ENCODE results near the gene RALGAPA1. TPM values are rescaled to one million over a fixed set of nuclear protein-coding genes. Genes with fewer than 3 reads are reported as not detected.
"Not testable (repeated sequence)": the region's sequence is repeated elsewhere in the genome, so short reads cannot be mapped to it uniquely, and the experiment has no call there.

RALGAPA1 gene
- total RNA-seq, 1 donor from 2014 or later = 31.1 TPM

GRCh38 chr14:35742442-35742841, 66.7 kb downstream of the RALGAPA1 start:
- no peaks in the 10 kb centered on the region for H3K27me3 ChIP-seq (ENCODE audit: control insufficient read depth, insufficient read depth, low read length)
- no peak overlapping the region for H3K4me3 ChIP-seq (ENCODE audit: low read depth, low read length)
- TF ChIP-seq CTCF (IDR thresholded peaks at IDR 0.05; ENCODE audit: insufficient read depth, low read length, poor library complexity, severe bottlenecking) = no peak
- no peak for DNase-seq (ENCODE audit: low read depth)
- H3K36me3 ChIP-seq (ENCODE audit: control insufficient read depth, insufficient read depth, low read length) = no peaks in the 10 kb centered on the region

GRCh38 chr14:35742032-35742371, 67.1 kb downstream of the RALGAPA1 start:
- no peak for DNase-seq (ENCODE audit: low read depth)
- TF ChIP-seq CTCF (IDR thresholded peaks at IDR 0.05; ENCODE audit: insufficient read depth, low read length, poor library complexity, severe bottlenecking) = no peak
- Histone ChIP-seq H3K4me3 (ENCODE audit: low read depth, low read length) (no peak overlapping the region), H3K27me3 (ENCODE audit: control insufficient read depth, insufficient read depth, low read length) (no peaks in the 10 kb centered on the region), H3K36me3 (ENCODE audit: control insufficient read depth, insufficient read depth, low read length) (no peaks in the 10 kb centered on the region)

- no peak overlapping the region for H3K4me3 ChIP-seq (ENCODE audit: low read depth, low read length)
- no peaks in the 10 kb centered on the region for H3K36me3 ChIP-seq (ENCODE audit: control insufficient read depth, insufficient read depth, low read length)
- TF ChIP-seq CTCF (IDR thresholded peaks at IDR 0.05; ENCODE audit: insufficient read depth, low read length, poor library complexity, severe bottlenecking) = no peak
- H3K27me3 ChIP-seq (ENCODE audit: control insufficient read depth, insufficient read depth, low read length) = no peaks in the 10 kb centered on the region
- DNase-seq (ENCODE audit: low read depth) = no peak
Observed at GRCh38 chr14:35741345-35742031, 67.6 kb downstream of the RALGAPA1 start.

DNA sequence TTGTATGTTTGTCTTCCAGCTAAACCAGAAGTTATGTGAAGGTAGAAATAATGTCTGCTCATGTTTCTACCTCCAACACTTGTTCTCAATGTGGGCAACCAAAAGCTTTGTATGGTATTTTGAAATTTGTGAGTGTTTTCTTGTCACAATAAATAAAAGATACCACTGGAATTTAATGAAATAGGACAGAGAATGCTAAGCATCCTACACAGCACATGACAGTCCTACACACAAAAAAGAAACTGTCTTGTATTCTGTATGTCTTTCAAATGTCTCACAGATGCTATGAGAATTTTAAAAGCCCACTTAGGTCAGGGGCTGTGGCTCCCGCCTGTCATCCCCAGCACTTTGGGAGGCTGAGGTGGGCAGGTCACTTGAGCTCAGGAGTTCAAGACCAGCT, 68.9 kb downstream of the RALGAPA1 start:
- TF ChIP-seq CTCF (IDR thresholded peaks at IDR 0.05; ENCODE audit: insufficient read depth, low read length, poor library complexity, severe bottlenecking) = no peak
- H3K36me3 ChIP-seq (ENCODE audit: control insufficient read depth, insufficient read depth, low read length) = no peaks in the 10 kb centered on the region
- H3K27me3 ChIP-seq (ENCODE audit: control insufficient read depth, insufficient read depth, low read length) = no peaks in the 10 kb centered on the region
- no peak overlapping the region for H3K4me3 ChIP-seq (ENCODE audit: low read depth, low read length)
- DNase-seq (ENCODE audit: low read depth) = no peak

DNA sequence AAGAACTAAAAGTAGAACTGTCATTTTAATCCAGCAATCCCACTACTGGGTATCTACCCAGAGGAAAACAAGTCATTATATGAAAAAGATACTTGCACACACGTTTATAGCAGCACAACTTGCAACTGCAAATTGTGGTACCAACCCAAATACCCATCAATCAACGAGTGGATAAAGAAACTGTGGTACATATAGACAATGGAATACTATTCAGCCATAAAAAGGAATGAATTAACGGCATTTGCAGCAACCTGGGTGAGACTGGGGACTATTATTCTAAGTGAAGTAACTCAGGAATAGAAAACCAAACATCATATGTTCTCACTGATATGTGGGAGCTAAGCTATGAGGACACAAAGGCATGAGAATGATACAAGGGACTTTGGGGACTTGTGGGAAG, 73.9 kb downstream of the RALGAPA1 start:
- not testable (repeated sequence) for H3K36me3 ChIP-seq (ENCODE audit: control insufficient read depth, insufficient read depth, low read length); H3K27me3 ChIP-seq (ENCODE audit: control insufficient read depth, insufficient read depth, low read length); DNase-seq (ENCODE audit: low read depth); H3K4me3 ChIP-seq (ENCODE audit: low read depth, low read length)

GRCh38 chr14:35733510-35733909, 75.6 kb downstream of the RALGAPA1 start:
- H3K4me3 ChIP-seq (ENCODE audit: low read depth, low read length); DNase-seq (ENCODE audit: low read depth); H3K36me3 ChIP-seq (ENCODE audit: control insufficient read depth, insufficient read depth, low read length): not testable (repeated sequence)

DNA sequence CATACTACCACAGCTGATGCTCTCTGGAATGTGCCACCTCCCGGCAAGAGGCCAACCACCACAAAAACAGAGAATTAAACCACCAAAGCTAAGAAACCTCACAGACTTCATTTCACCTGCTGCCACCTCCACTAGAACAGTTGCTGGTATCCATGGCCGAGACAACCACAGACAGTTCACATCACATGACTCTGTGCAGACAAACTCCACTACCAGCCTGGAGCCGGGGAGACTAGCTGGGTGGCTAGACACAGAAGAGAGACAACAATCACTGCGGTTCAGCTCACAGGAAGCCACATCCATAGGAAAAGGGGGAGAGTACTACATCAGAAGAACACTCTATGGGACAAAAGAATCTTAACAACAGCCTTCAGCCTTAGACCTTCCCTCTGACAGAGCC, 78.2 kb downstream of the RALGAPA1 start:
- TF ChIP-seq CTCF (IDR thresholded peaks at IDR 0.05; ENCODE audit: insufficient read depth, low read length, poor library complexity, severe bottlenecking) = no peak
- Histone ChIP-seq H3K27me3 (ENCODE audit: control insufficient read depth, insufficient read depth, low read length) (no peaks in the 10 kb centered on the region), H3K4me3 (ENCODE audit: low read depth, low read length) (no peak overlapping the region), H3K36me3 (ENCODE audit: control insufficient read depth, insufficient read depth, low read length) (no peaks in the 10 kb centered on the region)
- no peak for DNase-seq (ENCODE audit: low read depth)

More at GRCh38 chr14:35733510-35733909, 75.6 kb downstream of the RALGAPA1 start:
- not testable (repeated sequence) for H3K27me3 ChIP-seq (ENCODE audit: control insufficient read depth, insufficient read depth, low read length)
